Keratinocyte (primary cell): ENCODE data around the gene NDUFB11. TPM values are rescaled to one million over a fixed set of nuclear protein-coding genes. Genes with fewer than 3 reads are reported as not detected.

Experiments used
- DNase-seq: peaks from one replicate; pipeline ENCODE4 v3.0.0-alpha.2; 2011; ENCODE audit warnings: low read depth, missing footprints, low spot score
- FAIRE-seq: peaks from 2 replicates; lab custom pipeline; 2011; peaks lifted over from hg19 to GRCh38; lab: Jason Lieb, UNC
- H2AFZ ChIP-seq: 2 replicates; pipeline ENCODE4 v1.6.0; 2012; ENCODE audit warnings: low read length, control low read depth, inconsistent platforms; ENCODE audit not compliant: control insufficient read depth
- H3K27ac ChIP-seq: 2 replicates; pipeline ENCODE4 v1.5.1; 2011; ENCODE audit warnings: low read length; ENCODE audit not compliant: control insufficient read depth, insufficient read depth
- H3K27me3 ChIP-seq: 3 replicates; pipeline ENCODE4 v1.6.0; 2011; ENCODE audit warnings: low read length; ENCODE audit not compliant: control insufficient read depth, insufficient read depth; ENCODE audit errors: extremely low read depth
- H3K36me3 ChIP-seq, 2 experiments: 2 replicates in 1 of 2; 3 replicates in 1 of 2; pipeline ENCODE4 v1.5.1; 2011; ENCODE audit warnings: low read length in 2 of 2, mild to moderate bottlenecking in 1 of 2; ENCODE audit not compliant: control insufficient read depth in 2 of 2, insufficient read depth in 2 of 2; ENCODE audit errors: extremely low read depth in 1 of 2
- H3K4me1 ChIP-seq: 3 replicates; pipeline ENCODE4 v1.5.1; 2011; ENCODE audit warnings: low read length; ENCODE audit not compliant: control insufficient read depth, insufficient read depth; ENCODE audit errors: extremely low read depth
- H3K4me2 ChIP-seq: 3 replicates; pipeline ENCODE4 v1.6.0; 2011; ENCODE audit warnings: low read depth, low read length; ENCODE audit not compliant: control insufficient read depth, insufficient read depth; ENCODE audit errors: extremely low read depth
- H3K4me3 ChIP-seq, 3 experiments: fragments of 200-600 bp in 1 of 3; sonication (generic) in 1 of 3; 2 replicates in 2 of 3; 3 replicates in 1 of 3; pipeline ENCODE4 v1.5.1; 2011 to 2016; ENCODE audit warnings: low read length in 3 of 3, mild to moderate bottlenecking in 3 of 3, control low read depth in 2 of 3, inconsistent platforms in 1 of 3, low read depth in 1 of 3, mixed read lengths in 1 of 3, mixed run types in 1 of 3, moderate library complexity in 1 of 3; ENCODE audit not compliant: control insufficient read depth in 2 of 3, insufficient read depth in 2 of 3; ENCODE audit errors: extremely low read depth in 1 of 3
- H3K79me2 ChIP-seq: 2 replicates; pipeline ENCODE4 v1.6.0; 2012; ENCODE audit warnings: low read length; ENCODE audit not compliant: control insufficient read depth, insufficient read depth
- H3K9ac ChIP-seq: 3 replicates; pipeline ENCODE4 v1.6.0; 2011; ENCODE audit warnings: low read length; ENCODE audit not compliant: control insufficient read depth, insufficient read depth; ENCODE audit errors: extremely low read depth
- H3K9me1 ChIP-seq: 3 replicates; pipeline ENCODE4 v1.6.0; 2011; ENCODE audit warnings: low read length; ENCODE audit not compliant: control insufficient read depth, insufficient read depth; ENCODE audit errors: extremely low read depth
- H3K9me3 ChIP-seq: 2 replicates; pipeline ENCODE4 v1.5.1; 2012; ENCODE audit warnings: low read depth, low read length; ENCODE audit not compliant: control insufficient read depth
- H4K20me1 ChIP-seq: 3 replicates; pipeline ENCODE4 v1.6.0; 2011; ENCODE audit warnings: low read length; ENCODE audit not compliant: control insufficient read depth, insufficient read depth; ENCODE audit errors: extremely low read depth
- EZH2 ChIP-seq: IDR thresholded peaks from one replicate; pipeline ENCODE4 v1.6.1; 2012; ENCODE audit warnings: inconsistent platforms, mild to moderate bottlenecking, low read length, moderate library complexity
- dilution Hi-C: fragments of 300-500 bp; cut with MboI; formaldehyde crosslinking; loops from one replicate; pipeline ENCODE4 v1.7.0; 2020; ENCODE audit warnings: low sequenced_read_pairs; ENCODE audit not compliant: extremely low pct_ligation_motif_present
- polyA plus RNA-seq, 5 experiments: library from polyadenylated mRNA; depleted of rRNA in 3 of 5; stranded (reverse) in 3 of 5; stranded (forward) in 1 of 5; unstranded in 1 of 5; fragments of >200 nt; gene quantifications; 1 replicate in 1 of 5; 2 replicates in 3 of 5; 3 replicates in 1 of 5; pipeline versions ENCODE4 v1.2.1 to v1.2.3, GENCODE V29; 2011 to 2012; ENCODE audit warnings: missing spikeins in 2 of 5, low read depth in 1 of 5, low replicate concordance in 1 of 5
- TF ChIP-seq, protein P1 (sequence below), 3 experiments: IDR thresholded peaks in 1 of 3; conservative IDR thresholded peaks in 1 of 3; optimal IDR thresholded peaks in 1 of 3; 2 replicates in 2 of 3; 3 replicates in 1 of 3; pipeline versions ENCODE3 to v1.5.1; 2011; ENCODE audit warnings: low read length in 3 of 3, mild to moderate bottlenecking in 3 of 3, moderate library complexity in 2 of 3, control low read depth in 1 of 3, inconsistent platforms in 1 of 3; ENCODE audit not compliant: insufficient read depth in 2 of 3; ENCODE audit errors: extremely low read depth in 1 of 3

Gene NDUFB11
- polyA plus RNA-seq, 1 donor (not counting 4 experiments of a cell fraction or from before 2014, with no cell fraction given): 39.3 TPM

DNA sequence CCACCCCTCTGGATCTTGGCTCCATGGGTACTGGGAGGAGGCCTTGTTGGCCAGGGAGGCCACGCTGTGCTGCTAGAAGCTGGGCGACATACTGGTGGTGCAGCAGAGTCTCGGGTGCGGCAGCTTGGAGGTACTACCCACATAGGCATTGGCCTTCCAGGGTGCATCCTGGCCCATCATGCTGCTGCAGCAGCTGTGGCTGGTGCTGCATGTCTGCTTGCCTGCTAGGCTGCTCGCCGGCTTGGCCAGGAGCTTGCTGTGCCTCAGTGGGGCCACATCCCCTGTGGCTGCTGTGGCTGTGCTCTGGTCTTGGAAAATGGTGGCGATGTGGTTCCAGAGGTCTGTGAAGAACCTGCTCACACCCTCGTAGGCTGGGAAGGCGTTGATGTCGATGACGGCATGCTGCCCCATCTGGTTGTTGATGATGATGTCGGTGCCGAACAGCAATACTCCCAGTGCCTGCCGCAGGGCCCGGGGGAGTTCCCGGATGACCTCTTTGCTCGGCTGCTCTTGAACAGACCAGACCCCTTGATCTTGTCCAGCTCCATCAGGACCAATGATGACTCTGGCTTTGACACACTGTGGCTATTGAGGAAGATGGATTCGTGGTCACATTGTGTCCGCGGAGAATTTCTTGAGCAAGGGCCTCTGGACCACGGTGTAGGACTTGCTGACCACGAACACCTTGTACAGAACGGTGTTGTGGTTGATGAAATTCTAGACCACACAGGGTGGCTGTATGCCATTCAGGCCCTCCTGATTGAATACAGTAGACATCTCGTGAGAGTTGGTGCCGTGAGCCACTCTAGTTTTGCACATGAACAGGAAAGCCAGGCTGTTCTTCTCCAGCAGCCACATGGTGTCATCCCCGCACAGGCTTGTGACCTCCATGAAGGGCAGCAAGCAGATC, 12.4 kb upstream of the NDUFB11 start:
- H4K20me1 ChIP-seq: peaks cover 3% of the 10 kb centered on the region
- H3K79me2 ChIP-seq: peaks cover 51% of the 10 kb centered on the region
- FAIRE-seq (no peak), DNase-seq (no peak)
- dilution Hi-C loops: no loop called here
- no peaks in the 10 kb centered on the region for H3K9me3 ChIP-seq
- H3K4me2 ChIP-seq: no peak overlapping the region
- no peaks in the 10 kb centered on the region for H3K9me1 ChIP-seq
- H3K4me3 ChIP-seq: no peak overlapping the region
- H2AFZ ChIP-seq: no peak overlapping the region
- peaks cover 0 to 3% of the 10 kb centered on the region in 2 experiments for H3K36me3 ChIP-seq
- no peaks in the 10 kb centered on the region for H3K4me1 ChIP-seq
- H3K9ac ChIP-seq: no peak overlapping the region
- H3K27ac ChIP-seq: no peak overlapping the region
- no peak for TF ChIP-seq EZH2
- TF ChIP-seq, protein P1, sequence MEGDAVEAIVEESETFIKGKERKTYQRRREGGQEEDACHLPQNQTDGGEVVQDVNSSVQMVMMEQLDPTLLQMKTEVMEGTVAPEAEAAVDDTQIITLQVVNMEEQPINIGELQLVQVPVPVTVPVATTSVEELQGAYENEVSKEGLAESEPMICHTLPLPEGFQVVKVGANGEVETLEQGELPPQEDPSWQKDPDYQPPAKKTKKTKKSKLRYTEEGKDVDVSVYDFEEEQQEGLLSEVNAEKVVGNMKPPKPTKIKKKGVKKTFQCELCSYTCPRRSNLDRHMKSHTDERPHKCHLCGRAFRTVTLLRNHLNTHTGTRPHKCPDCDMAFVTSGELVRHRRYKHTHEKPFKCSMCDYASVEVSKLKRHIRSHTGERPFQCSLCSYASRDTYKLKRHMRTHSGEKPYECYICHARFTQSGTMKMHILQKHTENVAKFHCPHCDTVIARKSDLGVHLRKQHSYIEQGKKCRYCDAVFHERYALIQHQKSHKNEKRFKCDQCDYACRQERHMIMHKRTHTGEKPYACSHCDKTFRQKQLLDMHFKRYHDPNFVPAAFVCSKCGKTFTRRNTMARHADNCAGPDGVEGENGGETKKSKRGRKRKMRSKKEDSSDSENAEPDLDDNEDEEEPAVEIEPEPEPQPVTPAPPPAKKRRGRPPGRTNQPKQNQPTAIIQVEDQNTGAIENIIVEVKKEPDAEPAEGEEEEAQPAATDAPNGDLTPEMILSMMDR (optimal IDR thresholded peaks at IDR 0.05 in 1 of 3, IDR thresholded peaks at IDR 0.05 in 1 of 3, conservative IDR thresholded peaks at IDR 0.05 in 1 of 3; ENCODE audit: extremely low read depth in 1 of 3, insufficient read depth in 2 of 3, low read length in 3 of 3): no peak
- no peaks in the 10 kb centered on the region for H3K27me3 ChIP-seq

DNA sequence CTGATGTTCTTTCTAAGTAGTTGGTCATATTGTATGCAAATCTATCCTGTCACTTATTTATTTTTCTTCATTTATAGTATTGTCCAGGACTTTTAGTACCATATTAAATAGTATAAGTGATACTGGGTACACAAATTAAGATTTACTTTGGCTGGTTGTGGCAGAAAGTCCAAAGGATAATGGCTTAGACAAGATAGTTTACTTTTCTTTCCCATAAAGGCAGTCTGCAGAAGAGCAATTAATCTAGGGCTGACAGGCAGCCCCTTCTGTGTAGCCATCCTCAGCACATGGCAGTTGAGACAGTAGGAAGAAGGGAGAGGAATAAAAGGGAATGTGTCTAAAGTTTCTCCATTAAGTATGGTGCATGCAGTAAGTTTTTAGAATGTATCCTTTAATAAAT, 6.9 kb upstream of the NDUFB11 start:
- no peaks in the 10 kb centered on the region for H4K20me1 ChIP-seq

More for the DNA sequence above, 6.9 kb upstream of the NDUFB11 start:
- Histone ChIP-seq H3K27me3 (no peaks in the 10 kb centered on the region), H2AFZ (no peak overlapping the region), H3K27ac (no peak overlapping the region), H3K36me3 (no peaks in the 10 kb centered on the region), H3K4me1 (no peaks in the 10 kb centered on the region), H3K9me3 (no peaks in the 10 kb centered on the region), H3K9me1 (no peaks in the 10 kb centered on the region), H3K4me2 (no peak overlapping the region), H3K4me3 (no peak overlapping the region), H3K79me2 (peaks cover 62% of the 10 kb centered on the region), H3K9ac (no peak overlapping the region)
- TF ChIP-seq, protein P1 (optimal IDR thresholded peaks at IDR 0.05 in 1 of 3, IDR thresholded peaks at IDR 0.05 in 1 of 3, conservative IDR thresholded peaks at IDR 0.05 in 1 of 3; ENCODE audit: extremely low read depth in 1 of 3, insufficient read depth in 2 of 3, low read length in 3 of 3): no peak
- TF ChIP-seq EZH2: no peak
- DNase-seq: no peak
- FAIRE-seq: no peak
- dilution Hi-C loops: no loop called here
